Measurements from ENCODE around the gene MYPN. TPM values are rescaled to one million over a fixed set of nuclear protein-coding genes. Genes with fewer than 3 reads are reported as not detected.

MYPN gene
- total and polyA plus RNA-seq, 11 donors = 33.4 to 240 (median 152) TPM

DNA sequence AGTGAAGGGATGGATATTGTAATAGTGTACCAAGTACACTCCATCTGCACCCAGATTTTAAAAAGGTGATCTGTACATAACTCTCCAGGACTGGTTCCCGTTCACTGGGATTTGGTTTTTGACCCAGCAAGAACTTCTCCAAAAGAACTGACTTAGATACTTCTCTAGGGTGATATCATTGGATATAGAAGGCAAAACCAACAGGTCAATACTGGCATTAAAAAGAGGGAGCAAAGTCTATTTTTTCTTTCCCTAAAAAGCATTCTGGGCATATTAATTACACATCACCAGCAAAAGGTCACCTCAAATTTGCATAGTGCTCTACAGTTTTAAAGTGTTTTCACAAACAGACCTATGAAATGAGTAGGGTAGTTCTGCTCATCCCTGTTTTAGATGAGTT, 3.5 kb downstream of the MYPN start:
- no peaks in the 10 kb centered on the region for H3K27me3 ChIP-seq
- TF ChIP-seq POLR2A (IDR thresholded peaks at IDR 0.05) = no peak
- TF ChIP-seq, protein P1, sequence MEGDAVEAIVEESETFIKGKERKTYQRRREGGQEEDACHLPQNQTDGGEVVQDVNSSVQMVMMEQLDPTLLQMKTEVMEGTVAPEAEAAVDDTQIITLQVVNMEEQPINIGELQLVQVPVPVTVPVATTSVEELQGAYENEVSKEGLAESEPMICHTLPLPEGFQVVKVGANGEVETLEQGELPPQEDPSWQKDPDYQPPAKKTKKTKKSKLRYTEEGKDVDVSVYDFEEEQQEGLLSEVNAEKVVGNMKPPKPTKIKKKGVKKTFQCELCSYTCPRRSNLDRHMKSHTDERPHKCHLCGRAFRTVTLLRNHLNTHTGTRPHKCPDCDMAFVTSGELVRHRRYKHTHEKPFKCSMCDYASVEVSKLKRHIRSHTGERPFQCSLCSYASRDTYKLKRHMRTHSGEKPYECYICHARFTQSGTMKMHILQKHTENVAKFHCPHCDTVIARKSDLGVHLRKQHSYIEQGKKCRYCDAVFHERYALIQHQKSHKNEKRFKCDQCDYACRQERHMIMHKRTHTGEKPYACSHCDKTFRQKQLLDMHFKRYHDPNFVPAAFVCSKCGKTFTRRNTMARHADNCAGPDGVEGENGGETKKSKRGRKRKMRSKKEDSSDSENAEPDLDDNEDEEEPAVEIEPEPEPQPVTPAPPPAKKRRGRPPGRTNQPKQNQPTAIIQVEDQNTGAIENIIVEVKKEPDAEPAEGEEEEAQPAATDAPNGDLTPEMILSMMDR (IDR thresholded peaks at IDR 0.05) = no peak
- no peaks in the 10 kb centered on the region for H3K9me3 ChIP-seq
- H3K4me1 ChIP-seq = peaks cover 0 to 4% (median 0%) of the 10 kb centered on the region in 12 donors
- H3K36me3 ChIP-seq = no peaks in the 10 kb centered on the region
- ATAC-seq (no peak), DNase-seq (no peak)
- 58 to 72% (median 70%) methylated on average over 1 of the region's 1 CpG for WGBS, 4 donors
- peak overlapping the region in 10 of 12 donors; percentile 30 to 58 (median 48) for H3K4me3 ChIP-seq
- H3K27ac ChIP-seq = peak overlapping the region in 8 of 12 donors; percentile 14 to 87 (median 80)
- intact Hi-C loops (cut with DNase I) = no loop called here

- ATAC-seq = no peak
- peaks cover 0 to 17% (median 6%) of the 10 kb centered on the region in 12 donors for H3K4me1 ChIP-seq
Observed at GRCh38 chr10:68118657-68119056, 9.4 kb downstream of the MYPN start.

DNA sequence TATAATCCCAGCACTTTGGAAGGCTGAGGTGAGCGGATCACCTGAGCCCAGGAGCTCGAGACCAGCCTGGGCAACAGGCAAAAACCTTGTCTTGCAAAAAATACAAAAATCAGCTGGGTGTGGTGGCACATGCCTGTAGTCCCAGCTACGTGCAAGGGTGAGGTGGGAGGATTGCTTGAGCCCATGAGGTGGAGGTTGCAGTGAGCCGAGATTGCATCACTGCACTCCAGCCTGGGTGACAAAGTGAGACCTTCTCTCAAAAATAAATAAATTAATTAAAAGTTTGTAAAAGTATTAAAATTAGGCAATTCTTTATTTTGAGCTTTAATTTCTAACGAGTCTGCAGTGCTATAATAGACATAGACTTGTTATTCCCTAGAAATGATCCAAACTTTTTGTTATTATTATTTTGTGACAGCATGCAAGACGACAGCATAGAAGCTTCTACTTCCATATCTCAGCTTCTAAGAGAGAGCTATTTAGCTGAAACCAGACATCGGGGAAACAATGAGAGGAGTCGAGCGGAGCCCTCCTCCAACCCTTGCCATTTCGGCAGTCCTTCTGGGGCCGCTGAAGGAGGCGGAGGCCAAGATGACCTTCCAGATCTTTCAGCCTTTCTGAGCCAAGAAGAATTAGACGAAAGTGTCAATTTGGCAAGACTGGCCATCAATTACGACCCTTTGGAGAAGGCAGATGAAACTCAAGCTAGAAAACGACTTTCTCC, 11.9 kb downstream of the MYPN start:
- Histone ChIP-seq H3K4me1 (peaks cover 0 to 42% (median 14%) of the 10 kb centered on the region in 12 donors), H3K36me3 (peaks cover 0 to 17% (median 0%) of the 10 kb centered on the region in 9 donors), H3K27me3 (no peaks in the 10 kb centered on the region), H3K9me3 (no peaks in the 10 kb centered on the region), H3K4me3 (peak overlapping the region in 5 of 12 donors; percentile 5 to 31 (median 17)), H3K27ac (peak overlapping the region in 1 of 12 donors; percentile 42)
- DNase-seq = peak in 1 of 5 donors; percentile 24
- ATAC-seq = peak in 1 of 4 donors; percentile 28
- no peak for TF ChIP-seq POLR2A (IDR thresholded peaks at IDR 0.05)
- TF ChIP-seq, protein P1 (IDR thresholded peaks at IDR 0.05) = no peak
- intact Hi-C loops (cut with DNase I) = no loop called here
- WGBS, 4 donors = 58 to 75% (median 63%) methylated on average over 15 of the region's 15 CpGs

More at GRCh38 chr10:68118657-68119056, 9.4 kb downstream of the MYPN start:
- intact Hi-C loops (cut with DNase I) = no loop called here
- no peak for DNase-seq
- Histone ChIP-seq H3K36me3 (peaks cover 0 to 17% (median 0%) of the 10 kb centered on the region in 9 donors), H3K27me3 (no peaks in the 10 kb centered on the region), H3K27ac (no peak overlapping the region), H3K9me3 (no peaks in the 10 kb centered on the region), H3K4me3 (no peak overlapping the region)
- WGBS, 4 donors = 62 to 82% (median 78%) methylated on average over 3 of the region's 3 CpGs
- TF ChIP-seq, protein P1 (IDR thresholded peaks at IDR 0.05) = no peak
- no peak for TF ChIP-seq POLR2A (IDR thresholded peaks at IDR 0.05)

DNA sequence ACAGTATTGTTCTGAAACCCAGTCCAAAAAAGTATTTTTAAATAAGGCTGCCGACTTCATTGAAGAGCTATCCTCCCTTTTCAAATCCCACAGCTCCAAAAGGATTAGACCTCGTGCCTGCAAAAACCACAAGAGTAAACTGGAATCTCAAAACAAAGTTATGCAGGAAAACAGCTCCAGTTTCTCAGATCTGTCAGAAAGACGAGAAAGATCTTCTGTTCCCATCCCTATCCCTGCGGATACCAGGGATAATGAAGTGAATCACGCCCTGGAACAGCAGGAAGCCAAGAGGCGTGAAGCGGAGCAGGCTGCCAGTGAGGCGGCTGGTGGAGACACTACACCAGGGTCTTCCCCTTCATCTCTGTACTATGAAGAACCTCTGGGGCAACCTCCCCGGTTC, 12.6 kb downstream of the MYPN start:
- Histone ChIP-seq H3K27ac (no peak overlapping the region), H3K9me3 (no peaks in the 10 kb centered on the region), H3K4me3 (peak overlapping the region in 5 of 12 donors; percentile 5 to 31 (median 17)), H3K27me3 (no peaks in the 10 kb centered on the region), H3K4me1 (peaks cover 0 to 42% (median 14%) of the 10 kb centered on the region in 12 donors), H3K36me3 (peaks cover 0 to 17% (median 0%) of the 10 kb centered on the region in 9 donors)
- no peak for DNase-seq
- 55 to 74% (median 59%) methylated on average over 9 of the region's 9 CpGs for WGBS, 4 donors
- intact Hi-C loops (cut with DNase I) = no loop called here
- peak in 2 of 4 donors; percentile 21 to 24 for ATAC-seq
- TF ChIP-seq POLR2A (IDR thresholded peaks at IDR 0.05) = no peak
